NCI-H69 (cell line): Measurements from ENCODE around the gene TALDO1.

Experiments used
- DNase-seq: peaks from one replicate; lab custom pipeline; 2025; lab: John Stamatoyannopoulos, UW

Gene TALDO1

GRCh38 chr11:747158-748006, at the start of gene TALDO1:
Gene TALDO1, plus strand, starts transcription at chr11:747464. Its CDS starts 18 bp downstream, at chr11:747482.
- peak; percentile 96 for DNase-seq

GRCh38 chr11:697811-698311, 49.4 kb upstream of the TALDO1 start:
- no peak for DNase-seq

- no peak for DNase-seq
Observed at GRCh38 chr11:698493-699115, 48.7 kb upstream of the TALDO1 start.

- no peak for DNase-seq
Observed at GRCh38 chr11:699116-699508, 48.2 kb upstream of the TALDO1 start.

- DNase-seq = no peak
Observed at GRCh38 chr11:699753-700152, 47.5 kb upstream of the TALDO1 start.

GRCh38 chr11:701741-702461, 45.4 kb upstream of the TALDO1 start:
- no peak for DNase-seq

GRCh38 chr11:702462-703461, 44.5 kb upstream of the TALDO1 start:
- no peak for DNase-seq

- no peak for DNase-seq
Observed at GRCh38 chr11:703506-703905, 43.8 kb upstream of the TALDO1 start.

- no peak for DNase-seq
Observed at GRCh38 chr11:704228-704674, 43.0 kb upstream of the TALDO1 start.

GRCh38 chr11:704781-705645, 42.3 kb upstream of the TALDO1 start:
- peak; percentile 25 for DNase-seq

- peak; percentile 33 for DNase-seq
Observed at GRCh38 chr11:705646-706438, 41.4 kb upstream of the TALDO1 start, which contains the start of gene EPS8L2. Gene EPS8L2, plus strand, starts transcription at chr11:706231. Its CDS starts 3,177 bp downstream, at chr11:709408.

GRCh38 chr11:706439-706956, 40.8 kb upstream of the TALDO1 start:
- no peak for DNase-seq

GRCh38 chr11:706957-707816, 40.1 kb upstream of the TALDO1 start:
- DNase-seq = no peak

GRCh38 chr11:707817-708420, 39.3 kb upstream of the TALDO1 start:
- DNase-seq = no peak

- no peak for DNase-seq
Observed at GRCh38 chr11:708511-708910, 38.8 kb upstream of the TALDO1 start.

GRCh38 chr11:709109-709997, 37.9 kb upstream of the TALDO1 start:
- DNase-seq = peak; percentile 24

- no peak for DNase-seq
Observed at GRCh38 chr11:714436-714835, 32.8 kb upstream of the TALDO1 start.
